CD4-positive, alpha-beta T cell treated with Interleukin-17A for 1 hour (primary cell): ENCODE results near the gene ASIC3.
"Not testable (repeated sequence)": the region's sequence is repeated elsewhere in the genome, so short reads cannot be mapped to it uniquely, and the experiment has no call there.

Experiments used
- DNase-seq: peaks from one replicate; pipeline ENCODE4 v3.0.0-alpha.2; 2020

ASIC3 gene

DNA sequence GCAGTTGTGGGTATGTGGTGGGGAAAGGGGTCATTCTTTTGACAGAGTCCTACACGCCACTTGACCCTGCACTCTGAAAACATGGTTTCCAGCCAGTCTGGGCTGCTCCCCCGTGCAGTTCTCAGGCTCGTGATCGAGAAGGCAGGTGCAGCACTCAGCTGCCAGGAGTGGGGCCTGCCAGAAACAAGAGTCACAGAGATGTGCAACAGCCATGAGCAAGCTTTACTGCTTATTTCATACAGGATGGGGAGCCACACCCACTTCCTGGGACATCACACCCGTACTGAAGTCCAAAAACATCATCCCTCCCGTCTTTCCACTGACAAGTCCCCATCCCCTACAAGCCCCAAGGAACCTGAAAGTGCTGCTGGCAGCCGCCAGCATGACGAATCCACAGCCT is 33.4 kb upstream of the ASIC3 start:
- peak; percentile 49 for DNase-seq

DNA sequence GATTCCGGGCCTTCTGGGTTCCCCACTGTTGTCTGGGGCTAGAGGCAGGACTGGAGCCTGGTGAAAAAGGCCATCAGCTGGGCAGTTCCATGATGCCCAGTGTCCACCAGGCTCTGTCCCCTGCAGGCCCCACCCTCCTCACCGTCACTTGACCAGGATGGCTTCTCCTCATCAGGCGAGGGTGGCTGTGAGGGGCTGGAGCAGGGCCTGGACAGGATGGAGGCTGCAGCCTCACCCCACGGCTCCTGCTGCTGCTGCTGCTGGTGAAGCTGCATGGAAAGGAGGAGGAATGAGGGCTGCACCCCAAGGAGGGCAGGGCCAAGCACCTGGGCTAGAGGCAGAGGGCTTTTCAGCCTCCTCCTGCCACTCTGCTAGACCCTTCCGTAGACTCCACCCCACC is 32.4 kb upstream of the ASIC3 start:
- no peak for DNase-seq

DNA sequence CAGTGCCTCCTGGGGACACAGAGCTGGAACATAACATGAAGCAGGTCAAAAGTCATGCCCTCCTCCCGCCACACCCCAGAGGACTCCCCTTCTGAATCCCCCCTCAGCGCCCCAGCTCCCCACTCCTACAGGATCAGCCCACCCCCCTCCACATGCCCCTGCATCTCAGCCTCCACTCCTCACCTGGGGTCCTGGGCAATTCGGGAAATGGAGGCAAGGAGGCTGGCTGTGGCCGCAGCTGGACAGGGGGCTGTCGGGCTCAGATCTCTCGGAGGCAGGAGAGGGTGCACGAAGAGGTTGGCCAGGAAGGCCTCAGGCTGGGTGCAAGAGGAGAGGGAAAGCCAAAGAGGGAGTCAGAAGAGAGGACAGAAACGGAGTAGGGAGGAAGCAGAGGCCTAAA is 31.8 kb upstream of the ASIC3 start:
- DNase-seq, result no peak

DNA sequence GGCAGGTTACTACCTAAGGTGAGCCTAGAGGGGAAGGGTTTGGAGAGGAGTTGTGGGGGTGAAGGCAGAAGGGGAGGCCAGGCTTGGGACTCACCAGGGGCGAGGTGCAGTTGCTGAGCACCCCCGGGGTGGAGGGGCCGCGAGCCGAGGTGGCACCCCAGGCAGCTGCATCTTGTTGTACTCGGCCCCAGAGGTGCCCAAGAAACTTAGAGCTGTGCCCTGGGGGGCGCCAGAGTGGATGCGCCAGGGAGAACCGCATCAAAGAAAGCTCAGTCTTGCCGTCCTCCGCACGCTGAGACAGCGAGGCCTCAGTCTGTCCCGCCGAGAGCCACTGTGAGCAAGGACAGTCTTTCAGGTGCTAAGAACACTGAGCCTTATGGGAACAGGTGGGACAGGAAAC is 31.4 kb upstream of the ASIC3 start:
- DNase-seq, result no peak

DNA sequence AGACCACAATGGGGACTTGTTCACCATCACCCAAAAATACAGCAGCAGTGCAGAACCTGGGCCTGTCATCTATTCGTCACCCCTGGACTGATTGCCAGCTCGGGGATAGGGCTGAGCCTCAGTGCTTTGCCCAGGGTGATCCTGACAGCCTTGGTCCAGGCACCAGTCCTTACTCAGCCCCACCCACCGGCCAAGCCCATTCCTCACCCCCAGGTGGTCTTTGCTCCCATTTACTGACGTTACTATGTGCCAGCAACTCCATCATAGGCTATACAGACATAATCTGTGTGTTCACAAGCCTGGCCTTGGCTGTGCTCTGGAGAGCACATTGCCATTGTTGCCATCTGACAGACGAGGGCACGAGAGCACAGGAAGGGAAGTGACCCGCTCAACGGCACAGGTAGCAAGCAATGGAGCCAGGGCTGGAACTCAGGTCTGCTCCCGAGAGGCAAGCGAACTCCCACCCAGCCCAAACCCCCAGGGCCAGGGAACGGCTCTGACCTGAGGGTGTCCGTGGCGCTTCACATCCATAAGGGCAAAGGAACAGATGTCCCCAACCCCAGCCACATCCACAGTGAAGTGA is 30.9 kb upstream of the ASIC3 start:
- no peak for DNase-seq

DNA sequence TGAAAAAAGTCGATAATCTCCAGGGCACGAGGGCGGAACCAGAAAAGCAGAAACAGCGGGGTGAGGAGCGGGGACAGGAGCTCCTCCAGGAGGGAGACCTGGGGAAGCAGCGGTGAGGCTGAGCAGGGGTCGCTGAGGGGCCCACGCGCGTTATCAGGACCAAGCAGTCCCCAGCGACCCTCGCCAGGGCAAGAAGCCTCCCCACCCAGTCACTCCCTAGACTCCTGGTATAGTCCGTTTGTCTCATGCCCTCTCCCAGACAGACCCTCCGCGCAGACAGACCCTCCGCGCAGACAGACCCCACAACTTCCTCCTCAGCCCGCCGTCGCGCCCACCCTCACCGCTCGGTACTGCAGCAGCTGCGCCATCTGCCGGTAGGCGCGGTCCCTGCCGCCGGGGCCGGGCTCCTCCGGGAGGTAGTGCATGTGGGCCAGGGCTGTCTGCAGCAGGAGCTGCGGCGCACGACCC is 30.3 kb upstream of the ASIC3 start:
- DNase-seq, result peak; percentile 83

DNA sequence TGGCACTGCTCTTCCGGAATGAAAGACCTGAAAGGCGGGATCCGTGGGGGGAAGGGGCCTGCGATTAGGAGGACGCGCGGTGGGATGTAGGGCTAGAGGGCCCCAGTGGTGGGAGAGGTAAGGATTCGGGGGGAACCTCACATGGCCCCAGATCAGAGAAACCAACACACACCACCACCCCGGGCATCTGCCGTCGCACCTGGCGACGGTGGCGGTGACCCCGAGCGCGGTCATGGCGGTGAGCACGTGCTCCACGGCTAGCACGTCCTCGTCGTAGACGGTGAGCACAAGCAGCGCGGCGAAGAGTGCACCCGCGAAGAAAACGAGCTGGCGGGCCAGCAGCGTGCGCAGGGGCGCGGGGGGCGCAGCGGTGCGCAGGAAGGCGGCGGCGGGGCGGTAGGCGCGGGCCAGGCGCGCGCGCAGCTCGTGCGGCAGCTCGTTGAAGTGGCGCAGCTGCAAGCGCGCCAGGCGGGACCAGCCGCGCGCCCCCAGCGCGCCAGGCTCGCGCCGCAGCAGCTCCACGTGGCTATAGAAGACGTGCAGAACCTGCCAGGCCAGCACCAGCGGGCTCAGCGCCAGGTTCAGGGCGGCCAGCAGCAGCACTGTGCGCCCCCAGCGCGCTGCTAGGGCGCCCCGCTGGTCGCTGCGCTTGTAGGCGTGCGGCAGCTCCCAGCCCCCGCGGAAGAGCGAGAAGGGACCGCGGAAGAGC is 29.8 kb upstream of the ASIC3 start:
- DNase-seq, result peak; percentile 47

DNA sequence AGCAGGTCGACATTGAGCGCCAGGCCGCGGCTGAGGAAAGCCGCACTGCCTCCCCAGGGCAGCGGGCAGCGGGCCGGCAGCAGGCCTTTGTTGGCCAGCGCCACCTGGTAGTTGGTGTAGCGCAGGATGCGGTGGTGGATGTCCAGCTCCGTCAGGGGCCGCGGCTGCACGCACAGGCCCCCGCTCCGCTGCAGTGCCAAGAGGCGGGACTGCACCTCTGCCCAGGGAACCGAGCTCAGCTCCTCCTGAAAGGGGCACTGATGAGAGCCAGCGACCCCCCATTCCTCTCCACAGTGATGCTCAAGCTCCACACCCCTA is 29.2 kb upstream of the ASIC3 start:
- no peak for DNase-seq

DNA sequence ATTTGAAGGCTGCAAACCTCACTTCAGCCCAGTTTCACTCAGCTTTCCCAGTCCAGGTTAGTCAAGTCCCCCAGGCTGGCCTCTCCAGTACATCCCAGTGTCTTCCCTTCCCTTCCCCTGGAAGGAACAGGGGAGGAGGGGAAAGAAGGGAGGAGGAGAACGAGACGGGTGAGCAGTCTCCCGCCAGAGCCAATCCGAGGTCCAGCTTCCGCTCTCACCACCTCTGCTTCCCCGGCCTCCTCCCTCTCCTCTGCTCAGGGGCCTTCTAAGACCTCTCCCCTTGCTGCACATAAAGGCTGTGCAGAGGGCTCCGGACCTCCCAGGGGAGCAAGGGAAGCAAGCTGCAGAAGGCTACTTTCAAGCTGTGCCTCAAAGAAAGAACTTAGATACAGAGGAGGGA is 28.1 kb upstream of the ASIC3 start:
- no peak for DNase-seq

DNA sequence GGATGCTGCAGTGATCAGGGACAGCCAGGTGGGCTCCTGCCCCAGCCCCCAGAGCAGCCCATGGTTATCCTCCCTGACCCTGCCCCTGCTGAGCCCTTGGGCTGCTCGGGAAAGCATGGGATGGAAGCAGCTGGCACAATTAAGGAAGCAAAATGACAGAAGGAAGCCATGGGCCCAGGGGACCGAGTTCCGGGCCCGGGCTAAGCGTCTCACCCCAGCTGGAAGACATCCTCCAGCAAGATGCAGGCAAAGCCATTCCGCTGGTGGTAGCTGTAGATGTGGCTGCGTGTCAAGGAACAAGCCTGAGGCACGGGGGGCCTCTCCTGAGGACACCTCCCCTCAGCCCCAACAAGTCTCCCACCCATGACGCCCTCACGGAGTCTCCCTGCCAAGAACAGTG is 25.1 kb upstream of the ASIC3 start:
- DNase-seq, result no peak

DNA sequence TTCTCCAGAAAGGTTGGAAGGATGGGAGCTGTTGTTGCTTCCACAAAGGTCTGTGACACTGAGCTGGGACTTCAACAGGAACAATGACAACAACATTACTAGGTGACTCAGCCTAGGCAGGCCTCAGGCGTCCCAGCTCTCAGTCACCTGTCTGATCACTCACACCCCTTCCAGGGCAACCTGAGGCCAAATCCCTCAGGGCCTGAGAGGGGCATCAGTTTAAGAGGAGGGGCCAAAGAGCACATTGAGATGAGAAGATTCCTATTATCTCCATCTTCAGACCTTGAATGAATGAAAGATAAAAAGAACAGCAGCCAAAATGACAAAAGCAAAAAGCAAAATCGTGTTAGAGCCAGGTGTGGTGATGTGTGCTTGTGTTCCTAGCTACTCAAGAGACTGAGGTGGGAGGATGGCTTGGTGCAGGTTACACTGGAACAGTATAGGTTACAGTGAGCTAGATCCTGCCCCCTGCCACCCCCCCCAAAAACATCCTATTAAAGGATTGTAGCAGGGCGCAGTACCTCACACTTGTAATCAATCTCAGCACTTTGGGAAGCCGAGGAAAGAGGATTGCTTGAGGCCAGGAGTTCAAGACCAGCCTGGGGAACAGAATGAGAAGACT is 23.8 kb upstream of the ASIC3 start, which contains the start of gene ATG9B:
ATG9B (minus strand) TSS at position 60 of the 622 bp plus-strand sequence. CDS start 71 bp downstream, outside the sequence.
- no peak for DNase-seq

DNA sequence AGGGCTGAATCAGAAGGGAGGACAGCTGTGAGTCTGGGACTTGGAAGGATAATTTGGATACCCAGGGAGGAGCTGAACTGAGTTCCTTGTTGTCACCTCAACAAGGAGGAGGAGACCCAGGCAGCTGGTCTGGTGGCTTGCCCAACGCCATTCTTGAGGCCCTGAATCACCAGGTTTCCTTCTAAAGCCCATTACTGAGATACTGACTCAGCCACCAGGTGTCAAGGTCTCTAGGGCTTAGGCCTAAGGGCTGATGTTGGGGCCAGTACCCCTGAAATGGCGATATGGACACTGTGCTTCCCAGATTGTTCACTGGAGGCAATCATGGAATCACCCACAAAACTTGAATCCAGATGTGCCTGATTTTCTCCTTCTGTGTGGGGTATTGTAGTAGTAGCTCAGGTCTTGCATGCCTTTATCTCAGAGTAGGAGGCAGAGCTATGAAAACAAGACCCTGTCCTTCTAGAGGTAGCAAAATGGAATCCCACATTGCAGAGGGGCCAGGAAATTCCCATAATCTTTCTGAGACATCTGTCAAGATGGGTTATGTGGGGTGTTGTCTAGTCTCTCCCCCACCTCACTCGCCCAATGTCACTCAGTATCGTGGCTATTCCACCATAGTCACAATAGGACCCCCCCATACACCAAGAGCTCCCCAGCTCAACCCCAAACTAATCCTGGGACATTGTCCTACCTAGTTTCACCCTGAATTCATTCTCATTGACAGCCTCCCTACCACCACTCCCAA is 22.2 kb upstream of the ASIC3 start:
- no peak for DNase-seq

DNA sequence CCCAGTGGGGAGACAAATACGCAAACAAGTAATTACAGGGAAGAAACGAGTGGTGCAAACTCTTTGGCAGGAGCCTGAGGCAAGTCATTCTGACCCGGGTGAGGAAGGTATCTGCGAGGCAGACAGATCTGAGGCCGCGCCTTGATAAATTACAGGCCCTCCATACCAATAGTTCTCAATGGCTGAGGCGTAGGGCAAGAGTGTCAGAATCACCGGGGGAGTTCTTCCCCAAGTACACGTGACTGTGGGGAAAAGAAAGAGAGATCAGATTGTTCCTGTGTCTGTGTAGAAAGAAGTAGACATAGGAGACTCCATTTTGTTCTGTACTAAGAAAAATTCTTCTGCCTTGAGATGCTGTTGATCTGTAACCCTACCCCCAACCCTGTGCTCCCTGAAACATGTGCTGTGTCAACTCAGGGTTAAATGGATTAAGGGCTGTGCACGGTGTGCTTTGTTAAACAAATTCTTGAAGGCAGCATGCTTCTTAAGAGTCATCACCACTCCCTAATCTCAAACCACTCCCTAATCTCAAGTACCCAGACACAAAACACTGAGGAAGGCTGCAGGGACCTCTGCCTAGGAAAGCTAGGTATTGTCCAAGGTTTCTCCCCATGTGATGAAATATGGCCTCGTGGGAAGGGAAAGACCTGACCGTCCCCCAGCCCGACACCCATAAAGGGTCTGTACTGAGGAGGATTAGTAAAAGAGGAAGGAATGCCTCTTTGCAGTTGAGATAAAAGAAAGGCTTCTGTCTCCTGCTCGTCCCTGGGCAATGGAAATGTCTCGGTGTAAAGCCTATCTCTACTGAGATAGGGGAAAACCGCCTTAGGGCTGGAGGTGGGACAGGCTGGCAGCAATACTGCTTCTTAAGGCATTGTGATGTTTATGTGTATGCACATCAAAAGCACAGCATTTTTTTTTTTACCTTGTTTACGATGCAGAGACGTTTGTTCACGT is 21.3 kb upstream of the ASIC3 start:
- DNase-seq, result not testable (repeated sequence)

DNA sequence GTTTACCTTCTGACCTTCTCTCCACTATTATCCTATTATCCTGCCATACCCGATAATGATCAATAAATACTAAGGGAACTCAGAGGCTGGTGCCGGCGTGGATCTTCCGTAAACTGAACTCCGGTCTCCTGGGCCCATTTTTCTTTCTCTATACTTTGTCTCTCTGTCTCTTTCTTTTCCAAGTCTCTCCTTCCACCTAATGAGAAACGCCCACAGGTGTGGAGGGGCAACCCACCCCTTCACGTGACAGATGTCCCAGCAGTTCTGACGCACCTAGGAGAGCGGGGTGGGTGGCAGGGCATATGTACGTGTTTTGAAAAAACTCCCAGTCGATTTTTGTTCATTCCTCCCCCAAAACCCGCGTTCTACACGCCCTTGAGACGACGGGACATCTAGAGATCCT is 20.6 kb upstream of the ASIC3 start:
- not testable (repeated sequence) for DNase-seq

DNA sequence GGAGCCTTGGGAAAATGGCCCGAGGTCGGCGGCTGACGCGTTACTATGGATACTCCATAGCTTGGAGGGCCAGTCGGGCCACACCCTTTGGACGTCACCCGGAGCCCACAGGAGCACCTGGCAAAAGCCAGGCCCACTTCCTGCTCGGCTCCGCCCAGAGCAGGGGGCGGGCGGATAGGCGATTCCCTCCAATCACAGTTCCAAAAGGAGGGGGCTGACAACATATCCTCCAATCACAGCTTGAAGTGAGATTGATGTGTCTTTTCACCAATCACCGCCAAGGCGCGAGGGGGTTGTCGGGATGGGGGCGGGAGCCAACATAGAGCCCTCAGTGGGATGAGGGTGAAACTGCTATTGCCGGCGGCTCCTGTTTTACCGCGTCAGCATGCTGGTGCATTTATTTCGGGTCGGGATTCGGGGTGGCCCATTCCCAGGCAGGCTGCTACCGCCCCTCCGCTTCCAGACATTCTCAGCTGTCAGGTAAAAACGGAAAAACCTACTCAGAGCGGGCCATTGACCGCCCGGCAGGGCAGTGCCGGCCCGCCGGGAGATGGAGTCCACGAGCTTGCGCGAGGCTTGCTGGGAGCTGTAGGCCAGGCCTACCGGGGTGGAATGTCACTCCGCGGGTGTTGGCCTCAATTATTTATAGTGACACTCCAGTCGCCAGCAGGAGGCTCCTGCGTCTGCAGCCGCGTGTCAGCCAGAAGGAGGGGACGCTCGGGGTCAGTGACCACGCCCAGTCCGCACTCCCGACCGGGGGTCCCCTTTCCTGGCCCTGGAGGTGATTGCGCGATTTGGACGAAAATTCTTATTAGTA is 20.0 kb upstream of the ASIC3 start, which contains the start of gene ABCB8:
ABCB8 (plus strand) TSS at position 320 of the 817 bp plus-strand sequence; CDS start at position 386, 66 bp downstream.
- peak; percentile 100 for DNase-seq

DNA sequence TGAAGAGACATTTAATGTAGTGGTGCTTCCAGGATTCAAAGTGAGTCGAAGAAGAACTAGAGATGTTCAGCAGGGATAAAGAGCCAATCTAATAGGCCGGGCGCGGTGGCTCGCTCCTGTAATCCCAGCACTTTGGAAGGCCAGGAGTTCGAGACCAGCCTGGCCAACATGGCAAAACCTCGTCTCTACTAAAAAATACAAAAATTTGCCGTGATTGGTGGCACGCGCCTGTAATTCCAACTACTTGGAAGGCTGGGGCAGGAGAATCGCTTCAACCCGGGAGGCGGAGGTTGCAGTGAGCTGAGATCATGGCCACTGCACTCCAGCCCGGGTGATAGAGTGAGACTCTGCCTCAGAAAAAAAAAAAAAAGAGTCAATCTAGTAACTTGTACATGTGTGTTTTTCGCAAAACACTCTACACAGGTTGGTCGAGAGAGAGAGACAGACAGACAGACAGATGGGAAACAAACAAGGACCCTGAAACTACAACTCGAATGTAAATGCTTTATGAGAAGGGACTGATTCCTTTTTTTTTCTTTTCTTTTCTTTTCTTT is 19.3 kb upstream of the ASIC3 start:
- no peak for DNase-seq

DNA sequence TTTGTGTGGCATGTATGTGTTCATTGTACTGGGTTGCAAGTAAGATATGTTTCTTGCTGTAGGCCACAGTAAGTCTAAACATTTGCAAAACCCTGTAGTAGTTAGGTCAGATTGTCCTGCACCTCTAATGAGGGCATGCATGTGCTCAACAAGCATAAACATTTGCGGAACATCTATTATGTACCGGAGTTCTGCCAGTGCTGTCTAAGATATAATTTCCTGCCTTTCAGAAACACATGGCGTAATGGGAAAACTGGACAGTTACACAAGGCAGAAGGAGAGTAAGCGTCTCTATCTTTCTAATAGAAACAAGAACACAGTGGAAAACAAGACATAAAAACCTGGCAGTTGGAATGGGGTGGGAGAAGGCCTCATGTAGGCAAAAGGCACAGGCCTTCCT is 17.3 kb upstream of the ASIC3 start:
- no peak for DNase-seq

DNA sequence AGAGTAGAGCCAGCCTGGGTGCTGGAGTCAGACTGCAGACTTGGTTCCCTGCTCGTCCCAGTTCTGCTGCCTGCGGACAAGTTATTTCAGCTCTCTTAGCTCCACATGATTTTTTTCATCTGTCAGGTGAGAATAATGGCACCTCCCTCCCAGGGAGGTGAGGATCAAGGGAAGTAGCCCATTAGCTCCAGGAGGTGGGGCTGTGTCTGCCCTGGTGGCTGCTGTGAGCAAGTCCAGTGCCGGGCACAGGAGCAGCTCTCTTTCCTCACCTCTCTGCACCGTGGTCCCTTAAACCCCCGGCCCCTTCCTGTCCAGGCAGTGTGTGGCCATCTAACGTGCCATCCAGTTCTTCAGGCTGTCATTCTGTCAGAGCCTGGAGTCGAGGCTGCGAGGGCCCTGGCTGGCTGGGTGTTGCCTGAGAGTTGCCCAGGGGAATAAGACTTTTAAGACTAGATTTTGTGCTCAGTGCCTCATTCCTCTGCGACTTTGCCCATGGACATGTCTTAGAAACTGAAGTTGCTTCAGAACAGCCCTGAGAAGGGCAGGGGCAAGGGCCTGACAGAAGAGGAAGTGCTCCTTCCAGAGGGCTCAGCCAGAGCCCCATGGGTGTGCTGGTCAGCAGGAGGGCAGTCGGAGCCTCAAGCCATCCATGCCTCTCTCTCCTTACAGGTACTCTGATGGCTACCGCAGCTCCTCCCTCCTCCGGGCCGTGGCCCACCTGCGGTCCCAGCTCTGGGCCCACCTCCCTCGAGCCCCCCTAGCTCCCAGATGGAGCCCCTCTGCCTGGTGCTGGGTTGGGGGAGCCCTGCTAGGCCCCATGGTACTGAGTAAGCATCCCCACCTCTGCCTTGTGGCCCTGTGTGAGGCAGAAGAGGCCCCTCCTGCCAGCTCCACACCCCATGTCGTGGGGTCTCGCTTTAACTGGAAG is 15.1 kb upstream of the ASIC3 start:
- no peak for DNase-seq

DNA sequence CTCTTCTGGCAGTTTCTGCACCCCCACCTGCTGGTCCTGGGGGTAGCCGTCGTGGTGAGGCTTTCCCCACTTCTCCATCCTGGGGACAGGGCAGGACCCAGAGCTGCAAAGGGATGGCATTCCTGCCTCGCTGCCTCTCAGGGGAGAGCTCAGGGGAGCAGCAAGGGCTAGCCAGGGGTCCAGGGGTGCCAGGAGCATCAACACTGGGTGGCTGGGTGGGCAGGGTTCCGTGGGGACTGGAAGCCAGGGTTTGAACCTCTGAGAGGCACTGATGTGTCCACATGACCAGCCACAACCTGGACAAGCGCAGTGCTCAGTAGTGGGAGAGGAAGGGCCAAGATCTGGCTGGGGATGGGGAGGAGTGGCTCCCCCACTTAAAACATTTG is 14.5 kb upstream of the ASIC3 start:
- no peak for DNase-seq
